HG02610 (cell line): ENCODE measurements around the gene SLC22A15.
"Not testable (repeated sequence)": the region's sequence is repeated elsewhere in the genome, so short reads cannot be mapped to it uniquely, and the experiment has no call there.

Source experiments
- ATAC-seq: cut with Tn5 transposase; IDR thresholded peaks from one replicate; pipeline ENCODE4 v1.9.1; 2021; ENCODE audit warnings: mild to moderate bottlenecking, moderate library complexity; ENCODE audit not compliant: unreplicated experiment

SLC22A15 gene

DNA sequence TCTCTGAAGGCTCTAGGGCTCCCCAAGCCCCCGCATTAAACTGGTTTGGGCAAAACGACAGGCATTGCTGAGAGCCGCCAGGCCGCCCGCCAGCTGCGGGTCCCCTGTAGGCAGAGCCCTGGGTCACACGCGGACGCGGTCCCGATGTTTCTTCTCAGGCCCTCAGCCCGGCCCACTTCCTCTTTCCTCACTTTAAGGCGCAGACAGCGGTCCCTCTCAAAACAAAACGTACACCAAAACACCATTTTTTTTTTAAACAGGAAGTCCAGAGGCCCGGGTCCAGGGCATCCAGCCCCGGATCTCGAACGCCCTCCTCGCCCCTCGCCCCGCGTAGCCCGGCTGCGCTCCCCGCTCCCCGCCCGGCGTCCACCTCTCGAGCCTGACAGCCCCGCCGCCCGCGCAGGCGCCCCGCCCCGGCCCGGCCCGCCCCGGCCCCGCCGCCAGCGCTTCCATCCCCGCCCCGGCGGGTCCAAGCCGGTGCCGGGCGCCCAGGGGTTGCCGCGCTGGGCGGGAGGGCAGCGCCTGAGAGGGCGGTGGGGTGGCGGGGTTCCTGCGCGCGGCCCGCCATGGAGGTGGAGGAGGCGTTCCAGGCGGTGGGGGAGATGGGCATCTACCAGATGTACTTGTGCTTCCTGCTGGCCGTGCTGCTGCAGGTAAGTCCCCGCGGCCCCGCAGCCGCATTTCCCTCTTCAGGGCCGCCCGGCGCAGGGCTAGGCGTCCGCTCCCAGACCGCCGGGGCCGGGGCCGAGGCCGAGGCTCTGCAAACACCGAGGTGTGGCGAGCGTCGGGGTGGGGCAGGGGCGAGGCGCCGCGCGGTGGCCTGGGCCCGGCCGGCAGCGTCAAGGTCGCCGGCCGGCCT lies at the start of gene SLC22A15:
Gene SLC22A15, plus strand, starts transcription at position 452 of the 859 bp plus-strand sequence. Its CDS starts 115 bp downstream, at position 567.
- peak; percentile 80 for ATAC-seq

- ATAC-seq, result no peak
These were observed 48.3 kb upstream of the SLC22A15 start for GRCh38 chr1:115927971-115928370.

- ATAC-seq, result no peak
These were observed 46.4 kb upstream of the SLC22A15 start for GRCh38 chr1:115929881-115930280.

- no peak for ATAC-seq
These were observed 42.7 kb upstream of the SLC22A15 start for GRCh38 chr1:115933625-115934024.

GRCh38 chr1:115939455-115939854 lies 36.9 kb upstream of the SLC22A15 start:
- ATAC-seq, result no peak

- ATAC-seq, result no peak
These were observed 30.2 kb upstream of the SLC22A15 start for GRCh38 chr1:115946116-115946515.

- no peak for ATAC-seq
These were observed 27.2 kb upstream of the SLC22A15 start for GRCh38 chr1:115949156-115949555.

- ATAC-seq, result no peak
These were observed 24.8 kb upstream of the SLC22A15 start for GRCh38 chr1:115951560-115951959.

GRCh38 chr1:115952547-115952946 lies 23.8 kb upstream of the SLC22A15 start:
- no peak for ATAC-seq

DNA sequence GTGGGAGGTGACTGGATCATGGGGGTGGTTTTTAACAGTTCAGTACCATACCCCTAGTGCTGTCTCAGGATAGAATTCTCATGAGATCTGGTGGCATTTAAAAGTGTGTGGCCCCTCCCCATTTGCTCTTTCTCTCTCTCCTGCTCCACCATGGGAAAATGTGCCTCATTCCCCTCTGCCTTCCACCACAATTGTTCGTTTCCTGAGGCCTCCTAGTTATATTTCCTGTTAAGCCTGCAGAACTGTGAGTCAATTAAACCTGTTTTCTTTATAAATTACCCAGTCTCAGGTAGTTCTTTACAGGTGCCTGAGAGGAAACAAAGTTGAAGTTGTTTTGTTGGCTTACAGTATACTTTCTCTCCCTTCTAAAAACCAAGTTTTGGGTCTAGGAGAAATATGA lies 23.1 kb upstream of the SLC22A15 start:
- no peak for ATAC-seq

DNA sequence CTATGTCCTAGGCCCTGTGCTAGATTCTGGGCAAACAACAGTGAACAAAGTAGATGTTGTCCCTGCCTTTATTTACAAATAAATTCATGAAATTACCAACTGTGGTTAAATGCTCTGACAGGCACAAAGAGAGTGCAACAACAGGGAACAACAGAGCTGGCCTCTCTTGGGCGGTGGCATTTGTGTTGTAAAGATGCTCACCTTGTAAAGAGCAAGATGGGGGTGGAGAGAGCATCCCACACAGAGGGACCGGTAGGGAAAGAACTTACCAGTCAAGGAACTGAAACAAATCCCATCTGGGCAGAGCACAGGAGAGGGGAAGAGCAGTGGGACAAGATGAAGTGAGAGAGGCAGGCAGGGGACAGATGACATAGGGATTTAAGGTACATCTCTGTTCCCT lies 21.6 kb upstream of the SLC22A15 start:
- no peak for ATAC-seq

DNA sequence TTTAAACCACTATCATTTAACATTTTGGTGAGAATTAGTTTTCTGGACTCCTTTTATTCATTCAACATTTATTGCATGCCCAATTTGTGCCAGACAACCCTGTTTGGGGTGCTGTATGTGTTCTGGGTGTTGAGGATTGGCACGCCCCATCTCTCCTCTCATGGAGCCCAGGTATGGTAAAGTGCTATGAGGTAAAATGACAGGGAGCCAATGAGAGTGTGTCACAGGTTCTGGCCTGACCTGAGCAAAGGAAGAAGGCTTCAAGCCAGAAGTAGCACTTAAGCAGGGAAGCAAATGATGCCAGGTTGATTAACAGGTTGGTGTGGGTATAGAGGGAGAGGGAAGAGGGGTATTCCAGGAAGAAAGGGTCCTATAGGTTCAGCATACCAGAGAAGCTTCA lies 21.1 kb upstream of the SLC22A15 start:
- ATAC-seq, result no peak

GRCh38 chr1:115958866-115959265 lies 17.4 kb upstream of the SLC22A15 start:
- ATAC-seq, result no peak

DNA sequence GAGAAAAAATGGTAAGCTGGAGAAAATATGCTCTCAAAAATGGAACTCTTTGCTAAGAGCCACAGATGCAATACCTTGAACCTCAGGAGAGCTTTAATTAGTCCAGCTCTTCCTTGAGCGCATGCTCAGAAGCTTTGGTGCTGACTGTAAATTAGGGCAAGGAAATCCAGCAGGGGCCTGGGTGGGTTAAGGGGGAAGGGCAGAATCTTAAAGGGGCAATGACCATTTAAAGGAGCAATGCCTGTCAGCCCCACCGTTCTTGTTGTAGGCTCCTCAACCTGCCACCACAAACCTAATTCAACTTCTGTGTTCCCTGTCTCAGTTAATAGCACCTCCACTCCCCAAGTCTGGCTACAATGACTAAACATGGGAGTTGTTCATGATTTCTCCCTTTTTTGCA lies 6.8 kb upstream of the SLC22A15 start:
- ATAC-seq, result no peak

DNA sequence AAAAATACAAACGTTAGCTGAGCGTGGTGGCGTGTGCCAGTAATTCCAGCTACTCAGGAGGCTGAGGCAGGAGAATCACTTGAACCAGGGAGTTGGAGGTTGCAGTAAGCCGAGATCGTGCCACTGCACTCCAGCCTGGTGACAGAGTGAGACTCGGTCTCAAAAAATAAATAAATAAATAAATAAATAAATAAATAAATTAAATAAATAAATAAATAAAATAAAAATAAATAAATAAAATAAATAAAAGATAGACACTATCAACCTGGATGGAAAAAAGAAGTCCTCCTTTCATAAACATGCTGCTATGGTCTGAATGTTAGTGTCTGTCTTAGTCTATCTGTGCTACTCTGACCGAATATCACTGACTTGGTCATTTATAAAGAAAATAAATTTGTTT lies 4.5 kb upstream of the SLC22A15 start:
- not testable (repeated sequence) for ATAC-seq

- ATAC-seq, result no peak
These were observed 3.2 kb upstream of the SLC22A15 start for GRCh38 chr1:115973154-115973553.

DNA sequence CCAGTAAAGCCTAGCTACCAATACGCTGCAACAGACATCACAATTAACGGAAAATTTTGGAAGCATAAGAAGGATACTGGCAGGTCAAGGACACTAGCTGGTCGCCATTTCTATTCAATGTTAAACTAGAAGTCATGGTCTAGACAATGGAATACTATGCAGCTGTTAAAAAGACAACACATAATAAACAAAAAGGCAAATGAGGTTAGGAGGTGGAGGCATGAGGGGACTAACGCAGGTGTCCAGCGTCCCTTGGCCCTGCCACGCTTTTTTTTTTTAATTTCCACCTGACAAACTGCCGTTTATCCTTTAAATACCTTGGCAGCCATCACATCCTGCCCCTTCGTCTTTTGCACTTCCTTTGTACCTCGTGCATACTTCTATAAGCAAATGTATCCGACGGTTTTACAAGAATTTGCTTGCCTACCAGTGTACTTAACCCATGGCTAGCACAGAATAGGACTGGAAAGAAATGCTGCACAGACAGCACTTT lies 698 bp upstream of the SLC22A15 start:
- no peak for ATAC-seq

- no peak for ATAC-seq
These were observed 697 bp downstream of the SLC22A15 start for GRCh38 chr1:115976921-115977498.

- ATAC-seq, result no peak
These were observed 1.4 kb downstream of the SLC22A15 start for GRCh38 chr1:115977499-115978258.

DNA sequence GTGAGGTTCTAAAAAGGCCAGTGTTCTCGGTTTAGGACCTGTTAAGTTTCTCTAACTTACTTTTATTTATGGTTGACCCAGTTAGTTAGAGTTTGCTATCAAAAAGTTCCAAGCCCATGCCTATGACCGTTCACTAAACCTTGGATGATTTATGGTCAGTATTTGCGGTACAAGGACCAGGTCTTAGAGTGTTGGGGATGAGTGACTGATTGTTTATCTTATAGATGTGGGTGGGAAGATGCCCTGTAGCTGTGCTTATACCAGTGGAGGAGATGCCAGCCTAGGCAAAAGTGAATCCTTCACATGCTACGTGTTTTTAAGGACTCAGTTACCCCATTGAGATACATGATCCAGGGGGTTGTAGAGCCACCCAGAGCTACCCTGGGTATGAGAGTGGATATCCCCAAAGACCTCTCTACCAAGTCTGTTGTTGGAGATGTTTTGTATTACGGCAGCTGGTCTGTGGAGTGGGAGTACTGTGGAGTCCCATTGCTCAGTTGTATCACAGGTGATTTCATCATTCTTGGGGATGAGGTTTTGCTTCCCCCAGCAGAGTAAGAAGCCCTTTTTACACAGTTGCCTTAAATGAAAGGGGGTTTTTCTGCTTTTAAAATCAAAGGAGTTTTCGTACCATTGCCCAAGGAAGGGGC lies 2.1 kb downstream of the SLC22A15 start:
- ATAC-seq, result no peak

GRCh38 chr1:115980156-115980555 lies 3.8 kb downstream of the SLC22A15 start:
- ATAC-seq, result no peak
